ENCODE data around the gene GPANK1. TPM values are rescaled to one million over a fixed set of nuclear protein-coding genes. Genes with fewer than 3 reads are reported as not detected.

Gene GPANK1
- total and polyA plus RNA-seq, 2 donors (not counting 1 experiment from before 2014, with no cell fraction given), result 22.6 to 24.3 TPM

- Histone ChIP-seq H2AFZ (ENCODE audit: insufficient read depth, low read depth, low read length, poor library complexity, severe bottlenecking) (no peak overlapping the region), H3K36me3 (replicated peaks in 1 of 2; ENCODE audit: control extremely low read depth in 1 of 2, control insufficient read depth in 1 of 2, extremely low read depth in 1 of 2, insufficient read depth in 2 of 2, low read length in 1 of 2) (peaks cover 3 to 91% of the 10 kb centered on the region in 2 experiments), H3K27ac (ENCODE audit: low read length in 2 of 2) (no peak overlapping the region), H3K4me1 (ENCODE audit: control insufficient read depth in 2 of 2, insufficient read depth in 2 of 2, low read length in 2 of 2) (no peaks in the 10 kb centered on the region), H3K9ac (ENCODE audit: low read length) (no peak overlapping the region), H3K27me3 (replicated peaks in 1 of 4; ENCODE audit: control extremely low read depth in 1 of 4, control insufficient read depth in 3 of 4, insufficient read depth in 4 of 4, low read length in 3 of 4) (no peaks in the 10 kb centered on the region), H4K20me1 (ENCODE audit: control insufficient read depth, insufficient read depth, low read length, poor library complexity, severe bottlenecking) (peaks cover 46% of the 10 kb centered on the region), H3K4me3 (ENCODE audit: control extremely low read depth in 1 of 5, extremely low read depth in 1 of 5, insufficient read depth in 1 of 5, low read depth in 2 of 5, low read length in 4 of 5) (no peak overlapping the region), H3K79me2 (ENCODE audit: control insufficient read depth, insufficient read depth, low read length) (peaks cover 6% of the 10 kb centered on the region), H3K9me3 (ENCODE audit: control extremely low read depth in 1 of 3, control insufficient read depth in 2 of 3, insufficient read depth in 1 of 3, low read length in 2 of 3) (no peaks in the 10 kb centered on the region), H3K4me2 (replicated peaks; ENCODE audit: low read depth, low read length, poor library complexity, severe bottlenecking) (no peak overlapping the region)
- intact Hi-C loops (cut with micrococcal nuclease), result no loop called here
- Mint-ChIP-seq H3K4me1 (no peaks in the 10 kb centered on the region), H3K27me3 (no peaks in the 10 kb centered on the region), H3K4me3 (no peak overlapping the region), H3K9me3 (ENCODE audit: insufficient read depth) (no peaks in the 10 kb centered on the region), H3K27ac (no peak overlapping the region)
- POLR2A ChIA-PET, result no interaction called here
- WGBS (ENCODE audit: insufficient coverage), result 96% methylated on average over 24 of the region's 32 CpGs
- DNase-seq, result no peak
- ATAC-seq (ENCODE audit: low read depth), result no peak
- no peak for TF ChIP-seq CTCF (IDR thresholded peaks at IDR 0.05)
- TF ChIP-seq EZH2 (IDR thresholded peaks at IDR 0.05; ENCODE audit: borderline replicate concordance, insufficient read depth, low read depth, low read length, poor library complexity, severe bottlenecking), result no peak
- CTCF ChIA-PET, result no interaction called here
Measured at GRCh38 chr6:31631681-31632278, 33.0 kb downstream of the GPANK1 start.

- intact Hi-C loops (cut with micrococcal nuclease), result no loop called here
- H4K20me1 ChIP-seq (ENCODE audit: control insufficient read depth, insufficient read depth, low read length, poor library complexity, severe bottlenecking), result peaks cover 46% of the 10 kb centered on the region
- CTCF ChIA-PET, result no interaction called here
- H3K79me2 ChIP-seq (ENCODE audit: control insufficient read depth, insufficient read depth, low read length), result peaks cover 6% of the 10 kb centered on the region
- Mint-ChIP-seq H3K27me3 (no peaks in the 10 kb centered on the region), H3K4me1 (no peaks in the 10 kb centered on the region), H3K27ac (no peak overlapping the region), H3K4me3 (no peak overlapping the region), H3K9me3 (ENCODE audit: insufficient read depth) (no peaks in the 10 kb centered on the region)
- TF ChIP-seq CTCF (IDR thresholded peaks at IDR 0.05), result no peak
- no peak for TF ChIP-seq EZH2 (IDR thresholded peaks at IDR 0.05; ENCODE audit: borderline replicate concordance, insufficient read depth, low read depth, low read length, poor library complexity, severe bottlenecking)
- H3K27me3 ChIP-seq (replicated peaks in 1 of 4; ENCODE audit: control extremely low read depth in 1 of 4, control insufficient read depth in 3 of 4, insufficient read depth in 4 of 4, low read length in 3 of 4), result no peaks in the 10 kb centered on the region
- H3K27ac ChIP-seq (ENCODE audit: low read length in 2 of 2), result no peak overlapping the region
- H3K4me3 ChIP-seq (ENCODE audit: control extremely low read depth in 1 of 5, extremely low read depth in 1 of 5, insufficient read depth in 1 of 5, low read depth in 2 of 5, low read length in 4 of 5), result no peak overlapping the region
- H3K9ac ChIP-seq (ENCODE audit: low read length), result no peak overlapping the region
- ATAC-seq (ENCODE audit: low read depth), result no peak
- POLR2A ChIA-PET, result no interaction called here
- WGBS (ENCODE audit: insufficient coverage), result 93% methylated on average over 13 of the region's 16 CpGs
- no peak for DNase-seq
- H3K36me3 ChIP-seq (replicated peaks in 1 of 2; ENCODE audit: control extremely low read depth in 1 of 2, control insufficient read depth in 1 of 2, extremely low read depth in 1 of 2, insufficient read depth in 2 of 2, low read length in 1 of 2), result peaks cover 6 to 91% of the 10 kb centered on the region in 2 experiments
- H3K9me3 ChIP-seq (ENCODE audit: control extremely low read depth in 1 of 3, control insufficient read depth in 2 of 3, insufficient read depth in 1 of 3, low read length in 2 of 3), result no peaks in the 10 kb centered on the region
- no peak overlapping the region for H3K4me2 ChIP-seq (replicated peaks; ENCODE audit: low read depth, low read length, poor library complexity, severe bottlenecking)
- no peaks in the 10 kb centered on the region for H3K4me1 ChIP-seq (ENCODE audit: control insufficient read depth in 2 of 2, insufficient read depth in 2 of 2, low read length in 2 of 2)
- no peak overlapping the region for H2AFZ ChIP-seq (ENCODE audit: insufficient read depth, low read depth, low read length, poor library complexity, severe bottlenecking)
Measured at GRCh38 chr6:31631209-31631608, 33.6 kb downstream of the GPANK1 start.

All from B cell (primary cell).